HuH-7.5 (cell line): ENCODE measurements around the gene CPA3.

Experiments
- DNase-seq: peaks from one replicate; pipeline ENCODE4 v3.0.0; 2011; ENCODE audit warnings: low spot score

CPA3 gene

GRCh38 chr3:148922467-148922866, 57.4 kb downstream of the CPA3 start:
- no peak for DNase-seq

- no peak for DNase-seq
Measured at GRCh38 chr3:148923592-148923991, 58.5 kb downstream of the CPA3 start.

GRCh38 chr3:148924562-148924961, 59.5 kb downstream of the CPA3 start:
- no peak for DNase-seq

- no peak for DNase-seq
Measured at GRCh38 chr3:148925845-148926244, 60.7 kb downstream of the CPA3 start.

GRCh38 chr3:148930752-148931151, 65.7 kb downstream of the CPA3 start:
- DNase-seq = no peak

GRCh38 chr3:148931574-148931973, 66.5 kb downstream of the CPA3 start:
- DNase-seq = no peak

GRCh38 chr3:148932972-148933371, 67.9 kb downstream of the CPA3 start:
- no peak for DNase-seq

- DNase-seq = no peak
Measured at GRCh38 chr3:148937467-148938255, 72.6 kb downstream of the CPA3 start.

GRCh38 chr3:148938306-148938705, 73.2 kb downstream of the CPA3 start:
- DNase-seq = no peak

GRCh38 chr3:148938936-148939335, 73.8 kb downstream of the CPA3 start:
- DNase-seq = no peak

GRCh38 chr3:148940983-148941382, 75.9 kb downstream of the CPA3 start:
- no peak for DNase-seq

- DNase-seq = peak; percentile 58
Measured at GRCh38 chr3:148943506-148944205, 78.6 kb downstream of the CPA3 start.

- DNase-seq = no peak
Measured at GRCh38 chr3:148945116-148945515, 80.0 kb downstream of the CPA3 start.
